Body of pancreas (tissue), 4 donors: Measurements from ENCODE around the gene TRMT10C.

Experiments used
- CTCF ChIP-seq, 7 experiments: fragments of 450-650 bp in 4 of 7; fragments of 200-600 bp in 3 of 7; sonication (generic) in 3 of 7; IDR thresholded peaks; one replicate each; pipeline ENCODE4 v1.5.1; 2016 to 2019; ENCODE audit warnings: antibody characterized with exemption in 7 of 7
- POLR2A ChIP-seq, 3 donors: fragments of 450-650 bp; IDR thresholded peaks; one replicate each; pipeline ENCODE4 v1.6.1; 2016; ENCODE audit warnings: antibody characterized with exemption in 3 of 3, mild to moderate bottlenecking in 2 of 3

GRCh38 chr3:101533603-101533968 lies 28.1 kb upstream of the TRMT10C start:
- TF ChIP-seq POLR2A (IDR thresholded peaks at IDR 0.05) (no peak), CTCF (IDR thresholded peaks at IDR 0.05) (no peak)
